HepG2 (cell line): ENCODE results near the gene ITGB5. TPM values are rescaled to one million over a fixed set of nuclear protein-coding genes. Genes with fewer than 3 reads are reported as not detected.

Experiments used
- ATAC-seq: fragments of 200-7000 bp; cut with Tn5 transposase; 3 replicates; pipeline ENCODE4 v1.9.1; 2020; ENCODE audit warnings: mild to moderate bottlenecking, moderate library complexity
- BruUV-seq: library from RNA; stranded (reverse); fragments of 400-500 nt; replicated peaks from 2 replicates; lab custom pipeline; 2021; lab: Mats Ljungman, UMichigan
- CTCF ChIA-PET: fragments of 300-600 bp; formaldehyde crosslinking; extraction: SDS; loops from one replicate; lab custom pipeline; 2021; ENCODE audit warnings: low total read pairs, inconsistent platforms, low intra/inter-chr PET ratio; lab: Yijun Ruan, JAX
- POLR2A ChIA-PET: fragments of 350-600 bp; sonication (Branson Sonifier 250); formaldehyde crosslinking; loops from one replicate; lab custom pipeline; 2020; ENCODE audit warnings: antibody characterized with exemption, inconsistent platforms; lab: Yijun Ruan, JAX
- DNase-seq: peaks from one replicate; pipeline ENCODE4 v3.0.0-alpha.2; 2015; ENCODE audit warnings: low spot score
- FAIRE-seq: peaks from 3 replicates; lab custom pipeline; 2011; peaks lifted over from hg19 to GRCh38; lab: Jason Lieb, UNC
- H2AFZ ChIP-seq: one replicate; pipeline ENCODE4 v1.6.1; 2011; ENCODE audit warnings: low read length, inconsistent platforms
- H3K27ac ChIP-seq: fragments of 300-600 bp; 3 replicates; pipeline ENCODE4 v1.8.0; 2011; ENCODE audit warnings: mixed run types, mild to moderate bottlenecking, mixed read lengths, low read length, inconsistent platforms; ENCODE audit not compliant: insufficient read depth; ENCODE audit errors: extremely low read length
- H3K27me3 ChIP-seq, 2 experiments: fragments of 200-600 bp in 1 of 2; 2 replicates in 1 of 2; 3 replicates in 1 of 2; pipeline versions ENCODE4 v1.6.0 to v1.8.0; 2011; ENCODE audit warnings: low read length in 2 of 2, mild to moderate bottlenecking in 2 of 2, moderate library complexity in 2 of 2, inconsistent platforms in 1 of 2; ENCODE audit not compliant: insufficient read depth in 2 of 2, control insufficient read depth in 1 of 2
- H3K36me3 ChIP-seq, 2 experiments: fragments of 200-600 bp in 1 of 2; replicated peaks in 1 of 2; 2 replicates in 1 of 2; 3 replicates in 1 of 2; pipeline versions ENCODE4 v1.5.1 to v1.8.0; 2011; ENCODE audit warnings: low read length in 2 of 2, inconsistent platforms in 1 of 2; ENCODE audit not compliant: insufficient read depth in 2 of 2, control insufficient read depth in 1 of 2
- H3K4me1 ChIP-seq: 2 replicates; pipeline ENCODE4 v1.5.1; 2012; ENCODE audit warnings: low read length, inconsistent platforms; ENCODE audit not compliant: insufficient read depth
- H3K4me2 ChIP-seq: 2 replicates; pipeline ENCODE4 v1.6.0; 2011; ENCODE audit warnings: low read depth, low read length, inconsistent platforms
- H3K4me3 ChIP-seq, 3 experiments: fragments of 200-600 bp in 1 of 3; sonication (generic), shearing (Covaris generic) in 1 of 3; replicated peaks in 1 of 3; 2 replicates each; pipeline ENCODE4 v1.5.1; 2011 to 2016; ENCODE audit warnings: low read length in 3 of 3, inconsistent platforms in 2 of 3, low read depth in 2 of 3, mild to moderate bottlenecking in 2 of 3, control low read depth in 1 of 3, mixed read lengths in 1 of 3; ENCODE audit not compliant: insufficient read depth in 1 of 3
- H3K79me2 ChIP-seq: one replicate; pipeline ENCODE4 v1.6.1; 2011; ENCODE audit warnings: low read length, inconsistent platforms; ENCODE audit not compliant: insufficient read depth
- H3K9ac ChIP-seq: 2 replicates; pipeline ENCODE4 v1.6.0; 2011; ENCODE audit warnings: mild to moderate bottlenecking, low read depth, low read length, inconsistent platforms; ENCODE audit not compliant: insufficient read depth
- H3K9me3 ChIP-seq: 2 replicates; pipeline ENCODE4 v1.5.1; 2012; ENCODE audit warnings: mild to moderate bottlenecking, low read length
- H4K20me1 ChIP-seq: 2 replicates; pipeline ENCODE4 v1.6.0; 2011; ENCODE audit warnings: inconsistent platforms, mild to moderate bottlenecking, low read length, moderate library complexity; ENCODE audit not compliant: insufficient read depth
- ARID3A ChIP-seq: IDR thresholded peaks from 2 replicates; pipeline ENCODE4 v1.6.1; 2012; ENCODE audit warnings: low read depth, low read length, improper control_type of control experiment
- CHD4 ChIP-seq: fragments of 200-600 bp; sonication (generic); IDR thresholded peaks from 2 replicates; pipeline ENCODE4 v1.7.0; 2017; ENCODE audit warnings: mild to moderate bottlenecking, low read length, borderline replicate concordance
- FOXK1 ChIP-seq: sonication (generic); formaldehyde crosslinking; IDR thresholded peaks from 2 replicates; pipeline ENCODE4 v1.4.0; 2020; ENCODE audit warnings: low read depth, missing genetic modification reagents, borderline replicate concordance
- KAT8 ChIP-seq: IDR thresholded peaks from 2 replicates; pipeline ENCODE4 v1.6.1; 2016; ENCODE audit warnings: missing genetic modification reagents, missing compliant biosample characterization
- TCF7 ChIP-seq: sonication (generic); IDR thresholded peaks from 2 replicates; pipeline ENCODE4 v1.6.1; 2016; ENCODE audit warnings: antibody characterized with exemption, low read depth
- YEATS4 ChIP-seq: sonication (generic); formaldehyde crosslinking; IDR thresholded peaks from 2 replicates; pipeline ENCODE4 v1.4.0; 2020; ENCODE audit warnings: missing genetic modification reagents, borderline replicate concordance
- ZFP82 ChIP-seq: sonication (generic); formaldehyde crosslinking; IDR thresholded peaks from 2 replicates; pipeline ENCODE4 v1.5.1; 2020; ENCODE audit warnings: mild to moderate bottlenecking, missing genetic modification reagents, borderline replicate concordance
- ZNF121 ChIP-seq: sonication (generic); formaldehyde crosslinking; IDR thresholded peaks from 2 replicates; pipeline ENCODE4 v1.5.0; 2020; ENCODE audit warnings: mild to moderate bottlenecking, missing genetic modification reagents
- ZNF205 ChIP-seq: IDR thresholded peaks from 2 replicates; pipeline ENCODE4 v1.6.1; 2018; ENCODE audit warnings: missing biosample characterization, missing genetic modification reagents
- ZNF256 ChIP-seq: sonication (generic); formaldehyde crosslinking; conservative IDR thresholded peaks from 2 replicates; pipeline ENCODE4 v1.4.0; 2020; ENCODE audit warnings: missing genetic modification reagents
- ZNF670 ChIP-seq: sonication (generic); formaldehyde crosslinking; IDR thresholded peaks from 2 replicates; pipeline ENCODE4 v1.8.0; 2022; ENCODE audit warnings: mild to moderate bottlenecking, missing genetic modification reagents, borderline replicate concordance
- ZNF816 ChIP-seq: sonication (generic); formaldehyde crosslinking; IDR thresholded peaks from 2 replicates; pipeline ENCODE4 v1.8.0; 2022; ENCODE audit warnings: missing genetic modification reagents, mild to moderate bottlenecking, borderline replicate concordance
- WGBS: methylation state at CpG from one replicate; pipeline ENCODE4 v1.1.6; 2017; ENCODE audit warnings: low lambda C conversion rate; 5-methylcytosine and 5-hydroxymethylcytosine counted together
- in situ Hi-C: cut with HindIII; loops from 2 replicates; pipeline ENCODE4 v1.10.0; 2017; ENCODE audit warnings: low pct_unique_long_range_greater_than_20kb; ENCODE audit not compliant: extremely low pct_ligation_motif_present
- intact Hi-C: fragments of 100-400 bp; cut with micrococcal nuclease; formaldehyde crosslinking; loops from one replicate; pipeline ENCODE4 v1.10.0; 2022; ENCODE audit not compliant: unreplicated experiment
- polyA plus RNA-seq, 8 experiments: library from polyadenylated mRNA; depleted of rRNA in 3 of 8; stranded (reverse) in 7 of 8; unstranded in 1 of 8; fragments of >200 nt; fragmentation: Illumina TruSeq in 4 of 8; extraction: Trizol in 4 of 8; gene quantifications; 2 replicates each; pipeline versions ENCODE4 v1.2.1 to v1.2.3, GENCODE V29; 2011 to 2016; ENCODE audit warnings: low read depth in 4 of 8, missing spikeins in 1 of 8, mixed read lengths in 1 of 8; ENCODE audit not compliant: insufficient read depth in 1 of 8
- total RNA-seq, 5 experiments: library from RNA; depleted of rRNA; stranded (reverse); fragments of >200 nt; fragmentation: Illumina TruSeq; extraction: Trizol; gene quantifications; 2 replicates each; pipeline ENCODE4 v1.2.3, GENCODE V29; 2016; ENCODE audit warnings: low read depth in 1 of 5

Gene ITGB5
- total and polyA plus RNA-seq, 2 of the 13 experiments (the other 11 are each of a cell fraction or from before 2014, with no cell fraction given): 74.1 to 343 TPM

DNA sequence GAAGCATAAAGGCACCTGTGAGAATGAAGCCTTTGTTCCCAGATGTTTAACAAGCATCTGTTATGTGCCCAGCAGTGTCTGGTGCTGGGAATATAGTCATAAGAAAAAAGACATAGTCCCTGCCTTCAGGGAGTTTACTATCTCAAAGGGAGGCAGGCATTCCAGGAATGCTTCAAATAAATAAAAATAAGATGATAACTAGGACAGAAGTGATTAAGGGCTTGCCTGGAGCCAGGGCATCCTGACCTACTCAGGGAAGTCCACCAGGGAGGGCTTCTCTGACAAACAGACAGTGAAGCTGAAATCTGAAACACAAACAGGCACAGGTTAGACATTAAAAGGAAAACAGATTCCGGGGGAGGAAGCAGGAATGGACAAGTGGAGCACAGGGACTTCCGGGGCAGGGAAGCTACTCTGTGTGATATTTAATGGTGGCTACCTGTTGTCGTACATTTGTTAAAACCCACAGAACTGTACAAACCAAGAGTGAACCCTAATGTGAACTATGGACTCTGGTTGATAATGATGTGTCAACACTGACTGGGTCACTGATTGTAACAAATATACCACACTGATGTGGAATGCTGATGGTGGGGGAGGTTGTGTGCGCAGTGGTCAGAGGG, 53.3 kb downstream of the ITGB5 start (continued):
- TF ChIP-seq ZNF256 (CRISPR knock-in tag) (no peak), ARID3A (peak; percentile 98), FOXK1 (CRISPR knock-in tag) (peak; percentile 88)

GRCh38 chr3:124832782-124833709, 54.1 kb downstream of the ITGB5 start:
- intact Hi-C loops (loop anchor here (10.0 kb wide), 1 partner anchor 762 kb away; the partner anchor contains the start of gene OSBPL11), in situ Hi-C loops (no loop called here)
- Histone ChIP-seq H3K27ac (peak overlapping the region; percentile 100), H3K36me3 (peaks cover 13 to 39% of the 10 kb centered on the region in 2 experiments), H3K9me3 (no peaks in the 10 kb centered on the region), H3K9ac (peak overlapping the region; percentile 43), H3K4me3 (peak overlapping the region in 1 of 3 experiments; percentile 3; a peak in 1 of 6 replicates), H2AFZ (no peak overlapping the region), H3K4me2 (peak overlapping the region; percentile 27; the same call in 1 of the 2 replicates), H3K4me1 (peaks cover 95% of the 10 kb centered on the region), H3K27me3 (no peaks in the 10 kb centered on the region), H4K20me1 (no peaks in the 10 kb centered on the region), H3K79me2 (peaks cover 32% of the 10 kb centered on the region)
- no TSS peak for BruUV-seq
- ChIA-PET POLR2A (interaction anchor here (0.6 to 1.9 kb wide), 12 partner anchors 15 to 466 kb away, joined by 3 to 14 read pairs (median 4); partner anchors contain the start of genes ITGB5 and UMPS), CTCF (interaction anchor here (1.2 kb wide), 1 partner anchor 68 kb away, joined by 3 read pairs; no protein-coding TSS in a partner anchor)
- 0 out of 2 replicates have a peak, but pooled peaks have one; percentile 1 for TF ChIP-seq YEATS4 (CRISPR knock-in tag)
- no peak for TF ChIP-seq ZNF121 (CRISPR knock-in tag)
- no peak for TF ChIP-seq CHD4
- TF ChIP-seq TCF7: no peak
- TF ChIP-seq ZFP82 (CRISPR knock-in tag): 0 out of 2 replicates have a peak, but pooled peaks have one; percentile 66
- peak; percentile 78; the same call in 1 of the 2 replicates for TF ChIP-seq ZNF816 (CRISPR knock-in tag)
- 0 out of 2 replicates have a peak, but pooled peaks have one; percentile 1 for TF ChIP-seq ZNF670 (CRISPR knock-in tag)
- TF ChIP-seq ZNF205 (CRISPR knock-in tag): no peak
- TF ChIP-seq KAT8 (CRISPR knock-in tag): no peak
- FAIRE-seq (no peak), ATAC-seq (no peak), DNase-seq (no peak)
- 96% methylated on average over 1 of the region's 1 CpG for WGBS
